IMR-90 (cell line): ENCODE measurements around the gene AAMDC.

Experiments
- BHLHE40 ChIP-seq: fragments of 150-350 bp; IDR thresholded peaks from 2 replicates; pipeline ENCODE4 v1.6.1; 2016; ENCODE audit warnings: mild to moderate bottlenecking, low read depth, low read length
- CEBPB ChIP-seq: IDR thresholded peaks from 2 replicates; pipeline ENCODE4 v1.6.1; 2012; ENCODE audit warnings: low read depth, low read length, improper control_type of control experiment
- MAFK ChIP-seq: IDR thresholded peaks from 2 replicates; pipeline ENCODE4 v1.6.1; 2012; ENCODE audit warnings: low read depth, low read length, improper control_type of control experiment
- MAZ ChIP-seq: IDR thresholded peaks from 2 replicates; pipeline ENCODE4 v1.6.1; 2012; ENCODE audit warnings: low read depth, mild to moderate bottlenecking, low read length, improper control_type of control experiment, moderate library complexity, borderline replicate concordance
- MXI1 ChIP-seq: IDR thresholded peaks from 2 replicates; pipeline ENCODE4 v1.6.1; 2012; ENCODE audit warnings: low read depth, mild to moderate bottlenecking, low read length, moderate library complexity, borderline replicate concordance
- NFE2L2 ChIP-seq: fragments of 150-350 bp; IDR thresholded peaks from 2 replicates; pipeline ENCODE4 v1.6.1; 2016; ENCODE audit warnings: low read depth, mild to moderate bottlenecking, low read length
- POLR2A ChIP-seq: IDR thresholded peaks from 2 replicates; pipeline ENCODE4 v1.6.1; 2012; ENCODE audit warnings: mild to moderate bottlenecking, low read depth, low read length
- RAD21 ChIP-seq: IDR thresholded peaks from 2 replicates; pipeline ENCODE4 v1.6.1; 2012; ENCODE audit warnings: low read length, improper control_type of control experiment
- RFX5 ChIP-seq: IDR thresholded peaks from 2 replicates; pipeline ENCODE4 v1.8.0; 2012; ENCODE audit warnings: low read depth, mild to moderate bottlenecking, low read length, moderate library complexity
- SMC3 ChIP-seq: fragments of 150-350 bp; IDR thresholded peaks from 2 replicates; pipeline ENCODE4 v1.6.1; 2016; ENCODE audit warnings: low read depth, mild to moderate bottlenecking, antibody characterized with exemption, low read length, moderate library complexity
- TF ChIP-seq, protein P1 (sequence below): conservative IDR thresholded peaks from 2 replicates; pipeline ENCODE4 v1.5.1; 2012; ENCODE audit warnings: mild to moderate bottlenecking, low read depth, low read length, improper control_type of control experiment
- TF ChIP-seq, protein P2 (sequence below): fragments of 150-350 bp; IDR thresholded peaks from 2 replicates; pipeline ENCODE4 v1.6.1; 2017; ENCODE audit warnings: mild to moderate bottlenecking, antibody characterized with exemption, low read length, low read depth

DNA sequence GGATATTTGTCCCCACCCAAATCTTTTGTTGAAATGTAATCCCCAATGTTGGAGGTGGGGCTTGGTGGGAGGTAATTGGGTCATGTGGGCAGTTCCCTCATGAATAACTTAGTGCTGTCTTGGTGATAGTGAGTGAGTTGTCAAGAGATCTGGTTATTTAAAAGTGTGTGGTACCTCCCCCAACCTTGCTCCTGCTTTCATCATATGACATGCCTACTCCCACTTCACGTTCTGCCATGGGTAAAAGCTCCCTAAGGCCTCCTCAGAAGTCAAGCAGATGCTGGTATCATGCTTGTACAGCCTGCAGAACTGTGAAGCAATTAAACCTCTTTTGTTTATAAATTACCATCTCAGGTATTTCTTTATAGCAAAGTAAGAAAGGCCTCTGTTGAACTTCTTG, 30.6 kb downstream of the AAMDC start:
- TF ChIP-seq, protein P1, sequence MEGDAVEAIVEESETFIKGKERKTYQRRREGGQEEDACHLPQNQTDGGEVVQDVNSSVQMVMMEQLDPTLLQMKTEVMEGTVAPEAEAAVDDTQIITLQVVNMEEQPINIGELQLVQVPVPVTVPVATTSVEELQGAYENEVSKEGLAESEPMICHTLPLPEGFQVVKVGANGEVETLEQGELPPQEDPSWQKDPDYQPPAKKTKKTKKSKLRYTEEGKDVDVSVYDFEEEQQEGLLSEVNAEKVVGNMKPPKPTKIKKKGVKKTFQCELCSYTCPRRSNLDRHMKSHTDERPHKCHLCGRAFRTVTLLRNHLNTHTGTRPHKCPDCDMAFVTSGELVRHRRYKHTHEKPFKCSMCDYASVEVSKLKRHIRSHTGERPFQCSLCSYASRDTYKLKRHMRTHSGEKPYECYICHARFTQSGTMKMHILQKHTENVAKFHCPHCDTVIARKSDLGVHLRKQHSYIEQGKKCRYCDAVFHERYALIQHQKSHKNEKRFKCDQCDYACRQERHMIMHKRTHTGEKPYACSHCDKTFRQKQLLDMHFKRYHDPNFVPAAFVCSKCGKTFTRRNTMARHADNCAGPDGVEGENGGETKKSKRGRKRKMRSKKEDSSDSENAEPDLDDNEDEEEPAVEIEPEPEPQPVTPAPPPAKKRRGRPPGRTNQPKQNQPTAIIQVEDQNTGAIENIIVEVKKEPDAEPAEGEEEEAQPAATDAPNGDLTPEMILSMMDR, result no peak
- TF ChIP-seq POLR2A (no peak), RAD21 (no peak), RFX5 (no peak), SMC3 (no peak), NFE2L2 (no peak), MXI1 (no peak), MAZ (no peak), BHLHE40 (no peak), CEBPB (no peak), MAFK (no peak)
- TF ChIP-seq, protein P2, sequence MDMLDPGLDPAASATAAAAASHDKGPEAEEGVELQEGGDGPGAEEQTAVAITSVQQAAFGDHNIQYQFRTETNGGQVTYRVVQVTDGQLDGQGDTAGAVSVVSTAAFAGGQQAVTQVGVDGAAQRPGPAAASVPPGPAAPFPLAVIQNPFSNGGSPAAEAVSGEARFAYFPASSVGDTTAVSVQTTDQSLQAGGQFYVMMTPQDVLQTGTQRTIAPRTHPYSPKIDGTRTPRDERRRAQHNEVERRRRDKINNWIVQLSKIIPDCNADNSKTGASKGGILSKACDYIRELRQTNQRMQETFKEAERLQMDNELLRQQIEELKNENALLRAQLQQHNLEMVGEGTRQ, result no peak
